ENCODE measurements around the gene GIMAP5. TPM values are rescaled to one million over a fixed set of nuclear protein-coding genes. Genes with fewer than 3 reads are reported as not detected.

Gene GIMAP5
- polyA plus RNA-seq, 1 donor (not counting 4 experiments of a cell fraction or from before 2014, with no cell fraction given), result not detected

- no peak overlapping the region for H2AFZ ChIP-seq (ENCODE audit: control insufficient read depth, low read length)
- no peaks in the 10 kb centered on the region for H3K79me2 ChIP-seq (ENCODE audit: control insufficient read depth, insufficient read depth, low read length)
- no peak overlapping the region for H3K4me3 ChIP-seq (ENCODE audit: control insufficient read depth in 2 of 3, extremely low read depth in 1 of 3, insufficient read depth in 2 of 3, low read depth in 1 of 3, low read length in 3 of 3)
- TF ChIP-seq EZH2 (IDR thresholded peaks at IDR 0.05; ENCODE audit: low read length) (no peak), CTCF (optimal IDR thresholded peaks at IDR 0.05 in 1 of 3, IDR thresholded peaks at IDR 0.05 in 1 of 3, conservative IDR thresholded peaks at IDR 0.05 in 1 of 3; ENCODE audit: extremely low read depth in 1 of 3, insufficient read depth in 2 of 3, low read length in 3 of 3) (no peak)
- H3K4me2 ChIP-seq (ENCODE audit: control insufficient read depth, extremely low read depth, insufficient read depth, low read depth, low read length), result no peak overlapping the region
- DNase-seq (ENCODE audit: low read depth, low spot score), result no peak
- H4K20me1 ChIP-seq (ENCODE audit: control insufficient read depth, extremely low read depth, insufficient read depth, low read length), result no peaks in the 10 kb centered on the region
- no peaks in the 10 kb centered on the region for H3K27me3 ChIP-seq (ENCODE audit: control insufficient read depth, extremely low read depth, insufficient read depth, low read length)
- H3K9me3 ChIP-seq (ENCODE audit: control insufficient read depth, low read depth, low read length), result no peaks in the 10 kb centered on the region
- dilution Hi-C loops (cut with MboI; ENCODE audit: extremely low pct_ligation_motif_present, low sequenced_read_pairs), result no loop called here
- no peak for FAIRE-seq
- no peaks in the 10 kb centered on the region for H3K9me1 ChIP-seq (ENCODE audit: control insufficient read depth, extremely low read depth, insufficient read depth, low read length)
- no peak overlapping the region for H3K27ac ChIP-seq (ENCODE audit: control insufficient read depth, insufficient read depth, low read length)
- no peaks in the 10 kb centered on the region for H3K36me3 ChIP-seq (ENCODE audit: control insufficient read depth in 2 of 2, extremely low read depth in 1 of 2, insufficient read depth in 2 of 2, low read length in 2 of 2)
- no peak overlapping the region for H3K9ac ChIP-seq (ENCODE audit: control insufficient read depth, extremely low read depth, insufficient read depth, low read length)
- H3K4me1 ChIP-seq (ENCODE audit: control insufficient read depth, extremely low read depth, insufficient read depth, low read length), result no peaks in the 10 kb centered on the region
Measured at GRCh38 chr7:150745876-150746275, 8.7 kb downstream of the GIMAP5 start.

- dilution Hi-C loops (cut with MboI; ENCODE audit: extremely low pct_ligation_motif_present, low sequenced_read_pairs), result no loop called here
Measured at GRCh38 chr7:150746921-150747320, 9.7 kb downstream of the GIMAP5 start.

More at GRCh38 chr7:150746921-150747320, 9.7 kb downstream of the GIMAP5 start:
- Histone ChIP-seq H3K4me2 (ENCODE audit: control insufficient read depth, extremely low read depth, insufficient read depth, low read depth, low read length) (no peak overlapping the region), H4K20me1 (ENCODE audit: control insufficient read depth, extremely low read depth, insufficient read depth, low read length) (no peaks in the 10 kb centered on the region), H3K4me1 (ENCODE audit: control insufficient read depth, extremely low read depth, insufficient read depth, low read length) (no peaks in the 10 kb centered on the region), H3K27ac (ENCODE audit: control insufficient read depth, insufficient read depth, low read length) (no peak overlapping the region), H2AFZ (ENCODE audit: control insufficient read depth, low read length) (no peak overlapping the region), H3K27me3 (ENCODE audit: control insufficient read depth, extremely low read depth, insufficient read depth, low read length) (no peaks in the 10 kb centered on the region), H3K9me1 (ENCODE audit: control insufficient read depth, extremely low read depth, insufficient read depth, low read length) (no peaks in the 10 kb centered on the region), H3K79me2 (ENCODE audit: control insufficient read depth, insufficient read depth, low read length) (no peaks in the 10 kb centered on the region), H3K9ac (ENCODE audit: control insufficient read depth, extremely low read depth, insufficient read depth, low read length) (no peak overlapping the region), H3K36me3 (ENCODE audit: control insufficient read depth in 2 of 2, extremely low read depth in 1 of 2, insufficient read depth in 2 of 2, low read length in 2 of 2) (no peaks in the 10 kb centered on the region), H3K9me3 (ENCODE audit: control insufficient read depth, low read depth, low read length) (no peaks in the 10 kb centered on the region), H3K4me3 (ENCODE audit: control insufficient read depth in 2 of 3, extremely low read depth in 1 of 3, insufficient read depth in 2 of 3, low read depth in 1 of 3, low read length in 3 of 3) (no peak overlapping the region)
- FAIRE-seq (no peak), DNase-seq (ENCODE audit: low read depth, low spot score) (no peak)
- TF ChIP-seq CTCF (optimal IDR thresholded peaks at IDR 0.05 in 1 of 3, IDR thresholded peaks at IDR 0.05 in 1 of 3, conservative IDR thresholded peaks at IDR 0.05 in 1 of 3; ENCODE audit: extremely low read depth in 1 of 3, insufficient read depth in 2 of 3, low read length in 3 of 3), result no peak
- no peak for TF ChIP-seq EZH2 (IDR thresholded peaks at IDR 0.05; ENCODE audit: low read length)
